ENCODE results near the gene PPP1R16B.

DNA sequence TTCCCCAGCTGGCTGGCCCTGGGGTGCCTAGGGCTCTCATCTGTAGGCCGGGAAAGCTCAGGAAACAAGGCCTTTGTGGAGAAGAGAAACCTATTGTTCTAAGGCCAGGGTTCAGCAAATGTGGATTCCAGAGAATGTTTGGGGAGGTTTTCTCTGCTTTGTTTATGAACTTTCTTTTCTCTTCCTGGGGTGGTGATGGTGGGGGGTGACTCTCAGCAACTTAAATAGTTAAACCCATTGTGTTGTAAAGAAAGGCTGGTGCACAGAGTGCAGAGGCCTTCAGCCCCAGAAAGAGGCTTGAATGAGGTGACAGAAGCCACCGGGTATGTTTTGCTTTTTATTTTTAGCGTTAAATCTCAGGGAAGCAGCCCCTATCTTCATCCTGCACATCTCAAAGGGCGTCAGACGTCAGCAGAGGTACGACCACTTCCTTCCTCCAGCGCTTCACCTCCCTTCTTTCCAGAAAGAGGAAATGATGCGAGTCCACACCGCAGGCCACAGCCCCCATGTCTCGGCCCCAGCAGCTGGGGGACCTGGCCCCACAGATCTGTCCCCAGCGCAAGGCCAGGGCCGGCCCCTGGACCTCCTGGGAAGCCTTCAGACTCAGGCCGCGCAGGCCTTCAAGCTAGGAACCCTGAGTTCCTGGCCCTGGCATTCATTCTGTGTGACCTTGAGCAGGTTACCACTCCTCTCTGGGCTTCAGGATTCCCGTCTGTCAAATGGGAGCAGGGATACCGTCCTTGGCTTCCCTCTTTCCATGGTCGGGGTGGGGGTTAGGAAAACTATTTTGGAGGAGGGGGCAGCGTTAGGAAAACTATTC, 605 bp upstream of the PPP1R16B start:
- TF ChIP-seq, protein P1, sequence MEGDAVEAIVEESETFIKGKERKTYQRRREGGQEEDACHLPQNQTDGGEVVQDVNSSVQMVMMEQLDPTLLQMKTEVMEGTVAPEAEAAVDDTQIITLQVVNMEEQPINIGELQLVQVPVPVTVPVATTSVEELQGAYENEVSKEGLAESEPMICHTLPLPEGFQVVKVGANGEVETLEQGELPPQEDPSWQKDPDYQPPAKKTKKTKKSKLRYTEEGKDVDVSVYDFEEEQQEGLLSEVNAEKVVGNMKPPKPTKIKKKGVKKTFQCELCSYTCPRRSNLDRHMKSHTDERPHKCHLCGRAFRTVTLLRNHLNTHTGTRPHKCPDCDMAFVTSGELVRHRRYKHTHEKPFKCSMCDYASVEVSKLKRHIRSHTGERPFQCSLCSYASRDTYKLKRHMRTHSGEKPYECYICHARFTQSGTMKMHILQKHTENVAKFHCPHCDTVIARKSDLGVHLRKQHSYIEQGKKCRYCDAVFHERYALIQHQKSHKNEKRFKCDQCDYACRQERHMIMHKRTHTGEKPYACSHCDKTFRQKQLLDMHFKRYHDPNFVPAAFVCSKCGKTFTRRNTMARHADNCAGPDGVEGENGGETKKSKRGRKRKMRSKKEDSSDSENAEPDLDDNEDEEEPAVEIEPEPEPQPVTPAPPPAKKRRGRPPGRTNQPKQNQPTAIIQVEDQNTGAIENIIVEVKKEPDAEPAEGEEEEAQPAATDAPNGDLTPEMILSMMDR (IDR thresholded peaks at IDR 0.05), result no peak
- TF ChIP-seq EP300 (IDR thresholded peaks at IDR 0.05), result no peak
- TF ChIP-seq POLR2A (IDR thresholded peaks at IDR 0.05), result no peak

Measured in ovary (tissue), 3 donors.